Panc1 (cell line): ENCODE measurements around the gene MYO7A. TPM values are rescaled to one million over a fixed set of nuclear protein-coding genes. Genes with fewer than 3 reads are reported as not detected.

Experiments
- ATAC-seq: fragments of 200-7000 bp; cut with Tn5 transposase; 2 replicates; pipeline ENCODE4 v1.9.1; 2020; ENCODE audit warnings: mild to moderate bottlenecking, moderate library complexity
- BruUV-seq: library from RNA; stranded (reverse); fragments of 400-500 nt; replicated peaks from 2 replicates; lab custom pipeline; 2021; lab: Mats Ljungman, UMichigan
- CTCF ChIA-PET: fragments of 300-600 bp; sonication (Branson Sonifier 250); formaldehyde crosslinking; loops from one replicate; lab custom pipeline; 2022; ENCODE audit warnings: antibody characterized with exemption; lab: Charles Lee
- POLR2A ChIA-PET: fragments of 300-600 bp; sonication (Branson Sonifier 250); formaldehyde crosslinking; loops from one replicate; lab custom pipeline; 2022; ENCODE audit warnings: antibody characterized with exemption; lab: Charles Lee
- DNase-seq: peaks from one replicate; pipeline ENCODE4 v3.0.0-alpha.2; 2010; ENCODE audit warnings: low read depth, low spot score
- H3K27ac ChIP-seq: 2 replicates; pipeline ENCODE4 v1.5.1; 2011; ENCODE audit warnings: mild to moderate bottlenecking, low read length, inconsistent platforms
- H3K27me3 ChIP-seq: fragments of 200-500 bp; sonication (Bioruptor generic); 2 replicates; pipeline ENCODE4 v1.6.0; 2014; ENCODE audit warnings: low read length, inconsistent platforms; ENCODE audit not compliant: control insufficient read depth, insufficient read depth
- H3K36me3 ChIP-seq: fragments of 200-500 bp; sonication (Bioruptor generic); 2 replicates; pipeline ENCODE4 v1.5.1; 2014; ENCODE audit warnings: inconsistent platforms, mild to moderate bottlenecking, low read length, moderate library complexity; ENCODE audit not compliant: control insufficient read depth, insufficient read depth
- H3K4me1 ChIP-seq: 2 replicates; pipeline ENCODE4 v1.5.1; 2011; ENCODE audit warnings: inconsistent platforms, mild to moderate bottlenecking, low read length, moderate library complexity; ENCODE audit not compliant: control insufficient read depth, insufficient read depth
- H3K4me3 ChIP-seq, 2 experiments: 2 replicates each; pipeline ENCODE4 v1.5.1; 2011 to 2012; ENCODE audit warnings: low read depth in 2 of 2, low read length in 2 of 2, mild to moderate bottlenecking in 2 of 2, inconsistent platforms in 1 of 2, moderate library complexity in 1 of 2
- H3K9me3 ChIP-seq: fragments of 200-500 bp; sonication (Bioruptor generic); 2 replicates; pipeline ENCODE4 v1.5.1; 2014; ENCODE audit warnings: low read depth, mild to moderate bottlenecking, inconsistent platforms, low read length, moderate library complexity; ENCODE audit not compliant: control insufficient read depth, insufficient read depth
- CTCF ChIP-seq: fragments of 450-650 bp; IDR thresholded peaks from 2 replicates; pipeline ENCODE4 v1.5.1; 2017; ENCODE audit warnings: mild to moderate bottlenecking
- POLR2AphosphoS5 ChIP-seq: IDR thresholded peaks from 2 replicates; pipeline ENCODE4 v1.6.1; 2012; ENCODE audit warnings: mild to moderate bottlenecking, low read depth, low read length, moderate library complexity
- REST ChIP-seq, 2 experiments: IDR thresholded peaks; 2 replicates each; pipeline ENCODE4 v1.6.1; 2011 to 2012; ENCODE audit warnings: low read depth in 2 of 2, control low read depth in 1 of 2, low read length in 1 of 2, mild to moderate bottlenecking in 1 of 2, moderate library complexity in 1 of 2; ENCODE audit not compliant: insufficient read depth in 1 of 2
- SIN3A ChIP-seq: IDR thresholded peaks from 2 replicates; pipeline ENCODE4 v1.6.1; 2012; ENCODE audit warnings: low read depth, mild to moderate bottlenecking, low read length, moderate library complexity, borderline replicate concordance; ENCODE audit not compliant: insufficient read depth
- TCF7L2 ChIP-seq: IDR thresholded peaks from 2 replicates; pipeline ENCODE4 v1.6.1; 2011; ENCODE audit warnings: mild to moderate bottlenecking, low read depth, low read length, inconsistent platforms
- in situ Hi-C: cut with HindIII; loops from 2 replicates; pipeline ENCODE4 v1.10.0; 2016; ENCODE audit warnings: low sequenced_read_pairs, low pct_unique_long_range_greater_than_20kb
- intact Hi-C: fragments of 100-400 bp; cut with micrococcal nuclease; formaldehyde crosslinking; loops from one replicate; pipeline ENCODE4 v1.10.0; 2022; ENCODE audit not compliant: unreplicated experiment
- total RNA-seq: library from RNA; stranded (reverse); gene quantifications from one replicate; pipeline ENCODE4 v1.2.1, GENCODE V29; 2021; ENCODE audit not compliant: unreplicated experiment

The MYO7A gene
- total RNA-seq, 1 experiment from 2014 or later: 1.3 TPM

GRCh38 chr11:77122576-77123212 is 5.4 kb upstream of the MYO7A start:
- Histone ChIP-seq H3K4me3 (no peak overlapping the region), H3K4me1 (peaks cover 3% of the 10 kb centered on the region; the same call in 1 of the 2 replicates), H3K27me3 (no peaks in the 10 kb centered on the region), H3K27ac (no peak overlapping the region), H3K9me3 (no peaks in the 10 kb centered on the region), H3K36me3 (no peaks in the 10 kb centered on the region)
- DNase-seq (no peak), ATAC-seq (no peak)
- no peak for TF ChIP-seq REST (IDR thresholded peaks at IDR 0.05; ENCODE audit: insufficient read depth in 1 of 2, low read depth in 2 of 2, low read length in 1 of 2)
- TF ChIP-seq CTCF: no peak
- no peak for TF ChIP-seq POLR2AphosphoS5
- no peak for TF ChIP-seq SIN3A
- no TSS peak for BruUV-seq
- ChIA-PET POLR2A (no interaction called here), CTCF (interaction anchor here (0.6 to 0.7 kb wide), 2 partner anchors 75 to 163 kb away, joined by 3 to 11 read pairs; no protein-coding TSS in a partner anchor)
- intact Hi-C loops (no loop called here), in situ Hi-C loops (no loop called here)

- intact Hi-C loops (no loop called here), in situ Hi-C loops (no loop called here)
- POLR2A ChIA-PET: no interaction called here
- TF ChIP-seq CTCF (no peak), POLR2AphosphoS5 (no peak), SIN3A (no peak), TCF7L2 (no peak), REST (IDR thresholded peaks at IDR 0.05; ENCODE audit: insufficient read depth in 1 of 2, low read depth in 2 of 2, low read length in 1 of 2) (no peak)
- DNase-seq: no peak
- Histone ChIP-seq H3K27me3 (no peaks in the 10 kb centered on the region), H3K27ac (no peak overlapping the region), H3K9me3 (no peaks in the 10 kb centered on the region), H3K36me3 (no peaks in the 10 kb centered on the region), H3K4me3 (no peak overlapping the region), H3K4me1 (peaks cover 7% of the 10 kb centered on the region; the same call in 1 of the 2 replicates)
- CTCF ChIA-PET: interaction anchor here (0.7 kb wide), 1 partner anchor 16 kb away, joined by 3 read pairs; no protein-coding TSS in a partner anchor
- no TSS peak for BruUV-seq
- no peak for ATAC-seq
These were observed 4.5 kb upstream of the MYO7A start for GRCh38 chr11:77123591-77123990.
